Endothelial cell of umbilical vein (primary cell): ENCODE data around the gene HDDC2. TPM values are rescaled to one million over a fixed set of nuclear protein-coding genes. Genes with fewer than 3 reads are reported as not detected.

Experiments used
- BruUV-seq: library from RNA; stranded (reverse); fragments of 400-500 nt; replicated peaks from 2 replicates; lab custom pipeline; 2021; lab: Mats Ljungman, UMichigan
- CTCF ChIA-PET: fragments of 300-600, 350-600 bp; sonication (Branson Sonifier 250); formaldehyde crosslinking; loops from one replicate; lab custom pipeline; 2021; ENCODE audit warnings: antibody characterized with exemption, inconsistent platforms; lab: Charles Lee
- POLR2A ChIA-PET: fragments of 300-600, 350-600 bp; sonication (Branson Sonifier 250); formaldehyde crosslinking; loops from one replicate; lab custom pipeline; 2021; ENCODE audit warnings: antibody characterized with exemption, inconsistent platforms; lab: Charles Lee
- DNase-seq: peaks from one replicate; pipeline ENCODE4 v3.0.0-alpha.2; 2011; ENCODE audit warnings: low read depth, low spot score
- FAIRE-seq: peaks from 2 replicates; lab custom pipeline; 2011; peaks lifted over from hg19 to GRCh38; lab: Jason Lieb, UNC
- H2AFZ ChIP-seq: 2 replicates; pipeline ENCODE4 v1.6.0; 2012; ENCODE audit warnings: low read depth, low read length, control low read depth, inconsistent platforms
- H3K27ac ChIP-seq: 2 replicates; pipeline ENCODE4 v1.5.1; 2011; ENCODE audit warnings: low read depth, mild to moderate bottlenecking, control low read depth, low read length, moderate library complexity; ENCODE audit not compliant: insufficient read depth
- H3K27me3 ChIP-seq, 2 experiments: 2 replicates each; pipeline versions ENCODE4 v1.6.0 to v1.6.1; 2011; ENCODE audit warnings: low read length in 2 of 2, mixed read lengths in 1 of 2; ENCODE audit not compliant: control insufficient read depth in 2 of 2, insufficient read depth in 2 of 2
- H3K36me3 ChIP-seq, 2 experiments: 2 replicates in 1 of 2; 3 replicates in 1 of 2; pipeline ENCODE4 v1.5.1; 2011; ENCODE audit warnings: low read length in 2 of 2, mild to moderate bottlenecking in 1 of 2, moderate library complexity in 1 of 2; ENCODE audit not compliant: control insufficient read depth in 2 of 2, insufficient read depth in 2 of 2; ENCODE audit errors: extremely low read depth in 1 of 2
- H3K4me1 ChIP-seq: 3 replicates; pipeline ENCODE4 v1.5.1; 2011; ENCODE audit warnings: mild to moderate bottlenecking, low read length; ENCODE audit not compliant: control insufficient read depth, insufficient read depth; ENCODE audit errors: extremely low read depth
- H3K4me2 ChIP-seq: 2 replicates; pipeline ENCODE4 v1.6.1; 2011; ENCODE audit warnings: low read length, control low read depth, mixed read lengths; ENCODE audit not compliant: insufficient read depth
- H3K4me3 ChIP-seq, 3 experiments: fragments of 200-600 bp in 1 of 3; sonication (generic), shearing (Covaris generic) in 1 of 3; replicated peaks in 1 of 3; 2 replicates each; pipeline ENCODE4 v1.5.1; 2011 to 2016; ENCODE audit warnings: control low read depth in 3 of 3, low read length in 3 of 3, mild to moderate bottlenecking in 2 of 3, inconsistent platforms in 1 of 3, low read depth in 1 of 3, moderate library complexity in 1 of 3; ENCODE audit not compliant: insufficient read depth in 1 of 3
- H3K79me2 ChIP-seq: 2 replicates; pipeline ENCODE4 v1.6.0; 2012; ENCODE audit warnings: low read length, inconsistent platforms; ENCODE audit not compliant: control insufficient read depth, insufficient read depth
- H3K9ac ChIP-seq: replicated peaks from 2 replicates; pipeline ENCODE3; 2011; ENCODE audit warnings: low read length, control low read depth; ENCODE audit not compliant: insufficient read depth; ENCODE audit errors: extremely low read depth
- H3K9me1 ChIP-seq: replicated peaks from 3 replicates; pipeline ENCODE4 v1.6.0; 2011; ENCODE audit warnings: mild to moderate bottlenecking, low read length; ENCODE audit not compliant: control insufficient read depth, insufficient read depth; ENCODE audit errors: extremely low read depth
- H3K9me3 ChIP-seq: replicated peaks from 2 replicates; pipeline ENCODE4 v1.5.1; 2012; ENCODE audit warnings: low read length, inconsistent platforms; ENCODE audit not compliant: control insufficient read depth, insufficient read depth
- H4K20me1 ChIP-seq: replicated peaks from 2 replicates; pipeline ENCODE3; 2011; ENCODE audit warnings: mild to moderate bottlenecking, low read length; ENCODE audit not compliant: control insufficient read depth, insufficient read depth; ENCODE audit errors: extremely low read depth
- EZH2 ChIP-seq: IDR thresholded peaks from 2 replicates; pipeline ENCODE4 v1.6.1; 2012; ENCODE audit warnings: borderline replicate concordance, low read depth, mild to moderate bottlenecking, moderate library complexity, low read length, inconsistent platforms; ENCODE audit not compliant: severe bottlenecking
- FOS ChIP-seq: IDR thresholded peaks from 2 replicates; pipeline ENCODE4 v1.6.1; 2011; ENCODE audit warnings: mild to moderate bottlenecking, low read length, moderate library complexity, borderline replicate concordance; ENCODE audit not compliant: insufficient read depth
- GATA2 ChIP-seq: IDR thresholded peaks from 2 replicates; pipeline ENCODE4 v1.7.0; 2011; ENCODE audit warnings: low read depth, mild to moderate bottlenecking, moderate library complexity, mixed read lengths, low read length; ENCODE audit not compliant: insufficient read length, insufficient read depth
- JUN ChIP-seq: IDR thresholded peaks from 2 replicates; pipeline ENCODE4 v1.6.1; 2011; ENCODE audit warnings: borderline replicate concordance, low read depth; ENCODE audit not compliant: insufficient read length, insufficient read depth
- MYC ChIP-seq: IDR thresholded peaks from one replicate; pipeline ENCODE4 v1.6.1; 2011; ENCODE audit warnings: mild to moderate bottlenecking, low read depth, low read length
- POLR2A ChIP-seq: IDR thresholded peaks from 2 replicates; pipeline ENCODE4 v1.6.1; 2012; ENCODE audit warnings: low read depth, mild to moderate bottlenecking, control low read depth, low read length
- POLR2AphosphoS5 ChIP-seq: IDR thresholded peaks from 2 replicates; pipeline ENCODE4 v1.6.1; 2012; ENCODE audit warnings: low read depth, mild to moderate bottlenecking, control low read depth, low read length, moderate library complexity; ENCODE audit not compliant: insufficient read depth
- dilution Hi-C: fragments of 300-500 bp; cut with MboI; formaldehyde crosslinking; loops from one replicate; pipeline ENCODE4 v1.15.0; 2019; ENCODE audit warnings: low sequenced_read_pairs; ENCODE audit not compliant: extremely low pct_ligation_motif_present
- intact Hi-C: fragments of 100-400 bp; cut with micrococcal nuclease; formaldehyde crosslinking; loops from one replicate; pipeline ENCODE4 v1.10.0; 2022
- polyA plus RNA-seq, 4 experiments: library from polyadenylated mRNA; depleted of rRNA in 3 of 4; stranded (reverse) in 3 of 4; unstranded in 1 of 4; fragments of >200 nt; gene quantifications; 2 replicates each; pipeline versions ENCODE4 v1.2.1 to v1.2.3, GENCODE V29; 2011 to 2012; ENCODE audit warnings: missing spikeins in 1 of 4
- total RNA-seq: library from RNA; stranded (reverse); gene quantifications from 2 replicates; pipeline ENCODE4 v1.2.3, GENCODE V29; 2021
- TF ChIP-seq, protein P1 (sequence below), 2 donors: IDR thresholded peaks; 1 replicate in 1 of 2; 2 replicates in 1 of 2; pipeline ENCODE4 v1.5.1; 2011; ENCODE audit warnings: low read length in 2 of 2, mild to moderate bottlenecking in 2 of 2, moderate library complexity in 2 of 2, control low read depth in 1 of 2, inconsistent platforms in 1 of 2, low read depth in 1 of 2; ENCODE audit not compliant: insufficient read depth in 1 of 2; ENCODE audit errors: extremely low read depth in 1 of 2

HDDC2 gene
- total and polyA plus RNA-seq, 2 donors (not counting 3 experiments of a cell fraction or from before 2014, with no cell fraction given): 12.6 to 13.6 TPM

DNA sequence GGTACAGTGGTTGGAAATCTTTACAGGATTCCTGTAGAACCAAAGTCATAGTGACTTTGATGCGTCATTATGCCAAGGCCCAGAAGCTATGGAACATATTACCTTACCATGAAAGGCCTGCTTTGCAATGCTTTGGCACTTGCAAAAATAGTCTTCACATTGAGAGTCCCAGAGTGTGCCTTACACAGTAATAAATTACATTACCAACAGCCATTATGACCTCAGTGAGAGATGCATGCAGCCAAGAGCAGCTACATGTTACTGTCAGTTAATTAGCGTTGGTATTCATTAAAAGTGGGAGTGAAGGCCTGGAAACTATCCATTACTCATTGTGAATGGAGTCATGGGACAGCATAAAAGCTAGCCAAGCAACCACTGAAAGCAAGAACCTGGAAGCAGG lies 39.2 kb upstream of the HDDC2 start:
- no TSS peak for BruUV-seq
- H3K27me3 ChIP-seq: peaks cover 5 to 8% of the 10 kb centered on the region in 2 experiments
- dilution Hi-C loops: no loop called here
- H3K9ac ChIP-seq: no peak overlapping the region
- H4K20me1 ChIP-seq: no peaks in the 10 kb centered on the region
- no peak overlapping the region for H3K27ac ChIP-seq
- H2AFZ ChIP-seq: no peak overlapping the region
- H3K9me3 ChIP-seq: no peaks in the 10 kb centered on the region
- DNase-seq (no peak), FAIRE-seq (no peak)
- no peaks in the 10 kb centered on the region for H3K9me1 ChIP-seq
- no peaks in the 10 kb centered on the region for H3K36me3 ChIP-seq
- ChIA-PET POLR2A (no interaction called here), CTCF (no interaction called here)
- no peak overlapping the region for H3K4me3 ChIP-seq
- H3K4me1 ChIP-seq: no peaks in the 10 kb centered on the region
- intact Hi-C loops: no loop called here
- TF ChIP-seq, protein P1, sequence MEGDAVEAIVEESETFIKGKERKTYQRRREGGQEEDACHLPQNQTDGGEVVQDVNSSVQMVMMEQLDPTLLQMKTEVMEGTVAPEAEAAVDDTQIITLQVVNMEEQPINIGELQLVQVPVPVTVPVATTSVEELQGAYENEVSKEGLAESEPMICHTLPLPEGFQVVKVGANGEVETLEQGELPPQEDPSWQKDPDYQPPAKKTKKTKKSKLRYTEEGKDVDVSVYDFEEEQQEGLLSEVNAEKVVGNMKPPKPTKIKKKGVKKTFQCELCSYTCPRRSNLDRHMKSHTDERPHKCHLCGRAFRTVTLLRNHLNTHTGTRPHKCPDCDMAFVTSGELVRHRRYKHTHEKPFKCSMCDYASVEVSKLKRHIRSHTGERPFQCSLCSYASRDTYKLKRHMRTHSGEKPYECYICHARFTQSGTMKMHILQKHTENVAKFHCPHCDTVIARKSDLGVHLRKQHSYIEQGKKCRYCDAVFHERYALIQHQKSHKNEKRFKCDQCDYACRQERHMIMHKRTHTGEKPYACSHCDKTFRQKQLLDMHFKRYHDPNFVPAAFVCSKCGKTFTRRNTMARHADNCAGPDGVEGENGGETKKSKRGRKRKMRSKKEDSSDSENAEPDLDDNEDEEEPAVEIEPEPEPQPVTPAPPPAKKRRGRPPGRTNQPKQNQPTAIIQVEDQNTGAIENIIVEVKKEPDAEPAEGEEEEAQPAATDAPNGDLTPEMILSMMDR (IDR thresholded peaks at IDR 0.05; ENCODE audit: extremely low read depth in 1 of 2, insufficient read depth in 1 of 2, low read depth in 1 of 2, low read length in 2 of 2): no peak
- TF ChIP-seq GATA2 (no peak), JUN (no peak), POLR2A (no peak), POLR2AphosphoS5 (no peak), FOS (no peak), MYC (no peak), EZH2 (no peak)
- no peak overlapping the region for H3K4me2 ChIP-seq
- no peaks in the 10 kb centered on the region for H3K79me2 ChIP-seq
